Fibroblast of skin of right biceps (primary cell): Measurements from ENCODE around the gene SCYGR7.

Source experiments
- DNase-seq: peaks from one replicate; pipeline ENCODE4 v3.0.0-alpha.2; 2013

Gene SCYGR7

GRCh38 chr2:227759411-227760118 lies 31.4 kb downstream of the SCYGR7 start:
- no peak for DNase-seq

DNA sequence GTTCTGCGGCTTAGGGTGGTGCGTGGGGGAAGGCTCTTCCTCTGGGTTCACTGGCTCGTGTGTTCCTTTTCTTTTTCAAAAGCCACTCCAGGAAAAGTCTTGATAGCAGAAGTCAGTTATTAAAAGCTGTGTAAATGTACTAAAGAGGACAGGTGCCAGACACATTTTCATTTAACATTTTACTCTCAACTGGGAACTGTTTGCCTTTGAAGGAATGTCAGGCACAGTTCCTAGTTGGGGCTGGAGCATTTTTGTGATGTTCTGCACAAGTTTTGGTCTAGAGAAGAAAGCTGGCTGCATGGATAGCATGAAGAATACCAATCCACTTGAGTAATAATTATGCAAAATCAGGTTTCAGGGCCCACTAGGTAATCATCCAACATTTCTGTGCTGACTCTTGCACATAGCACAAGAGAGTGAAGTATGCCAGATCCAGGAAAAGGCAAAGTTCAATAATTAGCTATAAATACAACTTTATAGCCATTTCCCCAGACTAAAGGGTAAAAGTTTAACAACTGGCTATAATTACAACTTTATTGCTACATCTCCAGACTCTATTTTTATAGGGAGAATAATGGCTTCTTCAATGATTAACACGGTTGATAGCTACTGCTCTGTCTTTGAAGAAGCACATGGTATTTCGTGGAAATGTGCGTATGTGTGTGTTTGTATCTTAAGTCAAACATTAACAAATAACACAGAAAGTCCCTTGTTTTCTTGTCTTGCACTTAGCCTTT lies 33.8 kb downstream of the SCYGR7 start:
- no peak for DNase-seq

- no peak for DNase-seq
These were observed 37.7 kb downstream of the SCYGR7 start for GRCh38 chr2:227765788-227766372.

DNA sequence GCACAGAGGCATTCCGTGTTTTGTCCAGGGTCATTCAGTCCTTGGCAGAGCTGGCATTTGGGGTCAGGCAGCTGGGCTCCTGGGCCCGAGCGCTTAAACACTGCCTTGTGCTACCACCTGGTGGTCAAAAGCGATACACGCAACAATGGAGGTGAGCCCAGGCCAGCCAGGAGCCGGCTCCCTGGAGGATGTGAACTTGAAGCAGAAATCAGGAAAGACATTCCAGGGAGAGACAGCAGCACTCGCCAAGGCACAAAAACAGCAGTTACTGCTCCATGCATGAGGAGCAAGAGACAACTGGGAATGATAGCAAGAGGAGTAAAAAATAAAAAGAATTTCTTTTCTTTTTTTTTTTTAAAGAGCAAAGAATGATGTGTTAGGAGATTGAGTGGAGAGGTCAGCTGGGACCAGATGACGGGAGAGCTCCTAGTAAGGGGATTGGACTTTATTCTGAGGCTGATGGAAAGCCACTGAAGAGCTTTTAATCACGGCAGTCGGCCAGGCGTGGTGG lies 38.3 kb downstream of the SCYGR7 start:
- DNase-seq = peak; percentile 65

DNA sequence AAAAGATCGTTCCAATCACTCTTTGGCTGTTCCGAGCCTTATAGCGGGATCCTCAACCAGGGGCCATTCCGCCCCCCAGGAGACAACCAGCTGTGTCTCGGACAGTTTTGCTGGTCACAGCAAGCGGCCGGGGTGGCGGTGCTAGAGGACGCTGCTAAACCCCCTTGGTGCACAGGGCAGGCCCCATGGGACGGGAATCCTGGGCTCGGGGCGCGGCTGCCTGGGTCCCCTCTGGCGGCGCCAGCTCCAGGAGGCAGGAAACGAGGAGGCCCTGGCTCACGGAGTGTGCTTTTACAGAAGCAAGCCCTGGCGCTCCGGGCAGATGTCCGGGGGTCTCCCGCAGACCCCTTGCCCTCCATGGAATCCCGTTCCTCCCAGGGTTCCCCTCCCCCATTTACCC lies 39.7 kb downstream of the SCYGR7 start:
- no peak for DNase-seq

DNA sequence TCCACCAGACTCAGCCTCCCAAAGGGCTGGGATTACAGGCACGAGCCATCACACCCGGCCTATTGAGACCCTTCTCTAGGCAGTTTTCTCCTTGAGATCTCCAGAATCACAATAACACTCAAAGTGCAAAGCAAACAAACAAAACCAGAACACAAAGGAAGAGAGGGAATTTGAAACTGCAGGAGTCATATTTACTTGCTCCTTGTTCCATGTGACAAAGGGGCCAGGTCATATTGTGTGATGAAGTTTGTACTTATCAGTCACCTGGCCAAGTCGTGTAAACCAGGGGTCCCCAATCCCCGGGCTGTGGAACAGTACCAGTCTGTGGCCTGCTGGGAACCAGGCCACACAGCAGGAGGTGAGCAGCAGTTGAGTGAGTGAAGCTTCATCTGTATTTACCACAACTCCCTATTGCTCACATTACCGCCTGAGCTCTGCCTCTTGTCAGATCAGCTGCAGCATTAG lies 44.1 kb downstream of the SCYGR7 start:
- no peak for DNase-seq

DNA sequence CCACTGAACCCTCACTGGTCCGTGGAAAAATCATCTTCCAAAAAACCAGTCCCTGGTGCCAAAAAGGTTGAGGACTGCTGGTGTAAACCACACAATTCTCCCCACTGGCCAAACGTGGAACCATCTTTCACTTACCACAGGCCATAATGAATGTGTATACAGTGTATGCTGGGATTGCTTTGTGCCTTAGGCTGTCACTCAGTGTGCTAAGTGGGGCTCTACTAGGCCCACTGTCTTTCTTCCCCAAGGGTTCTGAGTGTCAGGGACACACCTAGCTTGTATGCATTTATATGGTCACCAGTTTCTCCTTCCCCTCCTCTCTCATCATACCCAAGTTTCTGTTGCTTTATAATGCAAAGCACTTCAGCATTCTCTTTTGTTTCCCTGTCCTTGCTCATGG lies 44.8 kb downstream of the SCYGR7 start:
- no peak for DNase-seq

- DNase-seq = no peak
These were observed 46.0 kb downstream of the SCYGR7 start for GRCh38 chr2:227774011-227774624.

DNA sequence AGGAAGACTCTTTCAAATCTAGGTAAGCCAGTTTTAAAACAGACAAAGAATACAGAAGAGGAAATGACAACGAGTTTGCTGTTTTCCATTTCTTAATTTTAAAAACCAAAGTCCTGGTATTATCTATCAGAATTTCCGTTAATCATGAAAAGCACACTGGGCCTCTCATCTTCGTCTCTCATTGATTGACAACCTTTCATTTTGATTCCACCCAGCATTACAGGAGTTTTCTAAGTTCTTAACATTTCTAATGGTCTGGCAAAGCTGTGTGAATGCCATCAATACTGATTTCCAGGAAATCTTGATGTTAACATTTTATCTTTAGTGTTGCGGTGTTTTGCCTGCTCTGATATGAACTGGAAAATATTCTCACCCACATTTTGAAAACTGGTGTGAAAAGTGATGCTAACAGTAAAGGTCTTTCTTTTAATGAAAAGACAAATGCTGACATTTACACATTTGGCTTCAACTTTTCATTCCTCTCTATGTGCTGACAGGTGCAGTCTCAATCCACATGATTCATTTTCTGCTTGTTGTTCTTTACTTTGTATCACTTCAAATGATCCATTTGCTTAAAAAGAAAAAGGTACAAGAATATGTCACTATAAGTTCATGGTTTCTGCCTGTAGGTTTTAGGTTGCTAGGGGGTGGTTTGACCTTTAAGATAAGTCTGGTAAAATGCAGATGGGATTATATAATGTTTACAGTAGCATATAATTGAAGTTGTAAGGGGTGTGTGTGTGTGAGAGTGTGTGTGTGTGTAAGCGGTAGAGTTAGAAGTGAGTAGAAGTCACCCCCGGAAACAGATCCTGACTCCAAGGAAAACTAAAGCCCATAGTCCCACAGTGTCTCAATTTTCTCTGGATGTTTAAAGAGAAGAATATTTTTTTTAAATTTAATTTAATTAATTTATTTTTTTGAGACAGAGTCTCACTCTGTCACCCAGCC lies 47.0 kb downstream of the SCYGR7 start:
- DNase-seq = no peak
